ENCODE measurements around the gene CSNK2A2.

CSNK2A2 gene

GRCh38 chr16:58128711-58129096 is 69.2 kb downstream of the CSNK2A2 start:
- H3K4me3 ChIP-seq (ENCODE audit: low read length): peak overlapping the region; percentile 98
- no peaks in the 10 kb centered on the region for H3K9me3 ChIP-seq (replicated peaks; ENCODE audit: low read length)
- H3K27me3 ChIP-seq (ENCODE audit: control insufficient read depth, insufficient read depth, low read length): no peaks in the 10 kb centered on the region
- peak overlapping the region; percentile 90 for H3K4me2 ChIP-seq (ENCODE audit: low read length)
- no peaks in the 10 kb centered on the region for H3K36me3 ChIP-seq (ENCODE audit: insufficient read depth, low read length)
- H3K9ac ChIP-seq (ENCODE audit: low read depth, low read length): peak overlapping the region; percentile 90
- peaks cover 41% of the 10 kb centered on the region for H3K4me1 ChIP-seq (ENCODE audit: control insufficient read depth, insufficient read depth, low read length)

DNA sequence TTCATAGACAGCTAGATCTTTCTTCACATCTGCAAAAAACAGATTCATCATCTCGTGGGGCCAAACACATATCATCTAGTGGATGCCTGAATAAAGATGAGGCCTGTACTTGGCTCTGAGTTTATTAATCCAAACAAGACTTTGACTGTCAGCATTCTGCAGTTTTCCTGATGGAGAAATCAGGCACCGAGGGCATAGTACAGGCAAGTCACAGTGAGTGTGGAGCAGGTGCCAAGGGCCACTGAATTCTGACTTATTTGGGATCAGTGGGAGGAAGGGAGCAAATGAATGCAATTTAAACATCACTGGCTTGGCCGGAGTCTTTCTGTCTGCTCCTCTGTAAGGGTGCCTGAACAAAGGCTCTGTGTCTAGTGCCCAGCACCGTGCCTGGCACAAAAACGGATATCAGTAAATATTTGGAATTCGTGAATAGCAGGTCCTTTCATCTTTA is 69.7 kb downstream of the CSNK2A2 start:
- Histone ChIP-seq H3K27me3 (ENCODE audit: control insufficient read depth, insufficient read depth, low read length) (no peaks in the 10 kb centered on the region), H3K36me3 (ENCODE audit: insufficient read depth, low read length) (no peaks in the 10 kb centered on the region), H3K4me1 (ENCODE audit: control insufficient read depth, insufficient read depth, low read length) (peaks cover 41% of the 10 kb centered on the region), H3K9me3 (replicated peaks; ENCODE audit: low read length) (no peaks in the 10 kb centered on the region), H3K9ac (ENCODE audit: low read depth, low read length) (peak overlapping the region; percentile 71), H3K4me3 (ENCODE audit: low read length) (peak overlapping the region; percentile 98), H3K4me2 (ENCODE audit: low read length) (peak overlapping the region; percentile 90)

GRCh38 chr16:58127634-58128033 is 70.3 kb downstream of the CSNK2A2 start:
- Histone ChIP-seq H3K4me3 (ENCODE audit: low read length) (peak overlapping the region; percentile 98), H3K4me2 (ENCODE audit: low read length) (peak overlapping the region; percentile 90), H3K9ac (ENCODE audit: low read depth, low read length) (peak overlapping the region; percentile 71), H3K4me1 (ENCODE audit: control insufficient read depth, insufficient read depth, low read length) (peaks cover 41% of the 10 kb centered on the region), H3K27me3 (ENCODE audit: control insufficient read depth, insufficient read depth, low read length) (no peaks in the 10 kb centered on the region), H3K36me3 (ENCODE audit: insufficient read depth, low read length) (no peaks in the 10 kb centered on the region), H3K9me3 (replicated peaks; ENCODE audit: low read length) (no peaks in the 10 kb centered on the region)

GRCh38 chr16:58127033-58127556 is 70.8 kb downstream of the CSNK2A2 start:
- H3K9me3 ChIP-seq (replicated peaks; ENCODE audit: low read length): no peaks in the 10 kb centered on the region
- no peaks in the 10 kb centered on the region for H3K27me3 ChIP-seq (ENCODE audit: control insufficient read depth, insufficient read depth, low read length)
- H3K4me3 ChIP-seq (ENCODE audit: low read length): peak overlapping the region; percentile 98
- no peaks in the 10 kb centered on the region for H3K36me3 ChIP-seq (ENCODE audit: insufficient read depth, low read length)
- peaks cover 42% of the 10 kb centered on the region for H3K4me1 ChIP-seq (ENCODE audit: control insufficient read depth, insufficient read depth, low read length)
- peak overlapping the region; percentile 71 for H3K9ac ChIP-seq (ENCODE audit: low read depth, low read length)
- H3K4me2 ChIP-seq (ENCODE audit: low read length): peak overlapping the region; percentile 90

GRCh38 chr16:58126451-58126961 is 71.4 kb downstream of the CSNK2A2 start:
- no peaks in the 10 kb centered on the region for H3K27me3 ChIP-seq (ENCODE audit: control insufficient read depth, insufficient read depth, low read length)
- peak overlapping the region; percentile 71 for H3K9ac ChIP-seq (ENCODE audit: low read depth, low read length)
- peak overlapping the region; percentile 98 for H3K4me3 ChIP-seq (ENCODE audit: low read length)
- H3K4me2 ChIP-seq (ENCODE audit: low read length): peak overlapping the region; percentile 90
- H3K4me1 ChIP-seq (ENCODE audit: control insufficient read depth, insufficient read depth, low read length): peaks cover 48% of the 10 kb centered on the region
- no peaks in the 10 kb centered on the region for H3K9me3 ChIP-seq (replicated peaks; ENCODE audit: low read length)
- H3K36me3 ChIP-seq (ENCODE audit: insufficient read depth, low read length): no peaks in the 10 kb centered on the region

DNA sequence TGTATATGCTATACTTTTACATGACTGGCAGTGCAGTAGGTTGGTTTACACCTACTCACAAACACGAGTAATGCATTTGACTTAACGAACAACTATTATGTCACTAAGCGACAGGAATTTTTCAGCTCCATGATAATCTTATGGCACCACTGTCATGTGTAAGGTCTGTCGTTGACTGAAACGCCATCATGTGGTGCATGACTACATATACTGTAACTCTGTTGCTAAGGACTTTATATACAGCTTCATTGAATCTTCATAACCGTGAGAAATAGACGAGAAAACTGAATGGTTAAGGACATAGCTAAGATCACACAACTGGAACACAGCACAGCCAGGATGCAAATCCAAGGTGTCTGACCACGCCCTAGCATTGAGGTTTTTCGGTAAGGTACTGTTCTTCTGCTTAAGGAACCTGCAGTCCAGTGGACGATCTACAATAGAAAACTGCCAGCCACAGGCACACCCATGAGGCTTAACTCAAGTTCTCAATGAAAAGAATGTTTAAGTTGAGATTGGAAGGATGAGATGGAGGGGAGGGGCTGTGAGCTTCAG is 72.0 kb downstream of the CSNK2A2 start:
- Histone ChIP-seq H3K36me3 (ENCODE audit: insufficient read depth, low read length) (no peaks in the 10 kb centered on the region), H3K4me3 (ENCODE audit: low read length) (peak overlapping the region; percentile 98), H3K4me1 (ENCODE audit: control insufficient read depth, insufficient read depth, low read length) (peaks cover 55% of the 10 kb centered on the region), H3K27me3 (ENCODE audit: control insufficient read depth, insufficient read depth, low read length) (no peaks in the 10 kb centered on the region), H3K4me2 (ENCODE audit: low read length) (peak overlapping the region; percentile 90), H3K9ac (ENCODE audit: low read depth, low read length) (peak overlapping the region; percentile 71), H3K9me3 (replicated peaks; ENCODE audit: low read length) (no peaks in the 10 kb centered on the region)

DNA sequence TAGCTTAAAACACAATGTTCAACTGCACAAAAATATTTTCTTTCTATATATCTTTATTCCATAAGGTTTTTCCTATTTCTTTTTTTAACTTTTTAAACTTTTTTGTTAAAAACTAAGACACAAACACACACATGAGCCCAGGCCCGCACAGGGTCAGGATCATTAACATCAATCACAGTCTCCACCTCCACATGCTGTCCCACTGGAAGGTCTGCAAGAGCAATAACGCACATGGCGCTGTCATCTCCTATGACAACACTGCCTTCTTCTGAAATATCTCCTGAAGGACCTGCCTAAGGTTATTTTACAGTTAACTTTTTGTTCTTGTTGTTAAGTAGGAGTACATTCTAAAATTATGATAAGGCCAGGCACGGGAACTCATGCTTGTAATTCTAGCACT is 72.9 kb downstream of the CSNK2A2 start:
- no peak overlapping the region for H3K4me2 ChIP-seq (ENCODE audit: low read length)
- H3K4me3 ChIP-seq (ENCODE audit: low read length): no peak overlapping the region
- H3K27me3 ChIP-seq (ENCODE audit: control insufficient read depth, insufficient read depth, low read length): no peaks in the 10 kb centered on the region
- no peaks in the 10 kb centered on the region for H3K9me3 ChIP-seq (replicated peaks; ENCODE audit: low read length)
- no peak overlapping the region for H3K9ac ChIP-seq (ENCODE audit: low read depth, low read length)
- H3K36me3 ChIP-seq (ENCODE audit: insufficient read depth, low read length): no peaks in the 10 kb centered on the region
- H3K4me1 ChIP-seq (ENCODE audit: control insufficient read depth, insufficient read depth, low read length): peaks cover 62% of the 10 kb centered on the region

DNA sequence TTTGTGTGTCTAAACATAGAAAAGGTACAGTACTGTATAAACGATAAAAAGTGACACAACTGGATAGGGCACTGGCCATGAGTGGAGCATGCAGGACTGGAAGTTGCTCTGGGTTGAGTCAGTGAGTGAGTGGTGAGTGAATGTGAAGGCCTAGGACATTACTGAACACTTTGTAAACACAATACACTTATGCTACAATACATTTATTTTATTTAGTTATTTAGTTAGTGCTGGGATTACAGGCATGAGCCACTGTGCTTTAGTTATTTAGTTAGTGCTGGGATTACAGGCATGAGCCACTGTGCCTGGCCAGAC is 73.3 kb downstream of the CSNK2A2 start:
- Histone ChIP-seq H3K4me2 (ENCODE audit: low read length) (peak overlapping the region; percentile 52), H3K4me1 (ENCODE audit: control insufficient read depth, insufficient read depth, low read length) (peaks cover 64% of the 10 kb centered on the region), H3K9ac (ENCODE audit: low read depth, low read length) (no peak overlapping the region)

GRCh38 chr16:58123896-58124600 is 73.9 kb downstream of the CSNK2A2 start:
- Histone ChIP-seq H3K36me3 (ENCODE audit: insufficient read depth, low read length) (no peaks in the 10 kb centered on the region), H3K9me3 (replicated peaks; ENCODE audit: low read length) (no peaks in the 10 kb centered on the region), H3K4me3 (ENCODE audit: low read length) (no peak overlapping the region), H3K9ac (ENCODE audit: low read depth, low read length) (no peak overlapping the region), H3K4me1 (ENCODE audit: control insufficient read depth, insufficient read depth, low read length) (peaks cover 65% of the 10 kb centered on the region), H3K4me2 (ENCODE audit: low read length) (peak overlapping the region; percentile 52), H3K27me3 (ENCODE audit: control insufficient read depth, insufficient read depth, low read length) (no peaks in the 10 kb centered on the region)

More for the DNA sequence above, 73.3 kb downstream of the CSNK2A2 start:
- no peak overlapping the region for H3K4me3 ChIP-seq (ENCODE audit: low read length)
- no peaks in the 10 kb centered on the region for H3K27me3 ChIP-seq (ENCODE audit: control insufficient read depth, insufficient read depth, low read length)
- H3K9me3 ChIP-seq (replicated peaks; ENCODE audit: low read length): no peaks in the 10 kb centered on the region
- no peaks in the 10 kb centered on the region for H3K36me3 ChIP-seq (ENCODE audit: insufficient read depth, low read length)

GRCh38 chr16:58121132-58121531 is 76.8 kb downstream of the CSNK2A2 start:
- no peaks in the 10 kb centered on the region for H3K9me3 ChIP-seq (replicated peaks; ENCODE audit: low read length)
- peaks cover 46% of the 10 kb centered on the region for H3K4me1 ChIP-seq (ENCODE audit: control insufficient read depth, insufficient read depth, low read length)
- no peak overlapping the region for H3K4me3 ChIP-seq (ENCODE audit: low read length)
- peak overlapping the region; percentile 59 for H3K4me2 ChIP-seq (ENCODE audit: low read length)
- peaks cover 6% of the 10 kb centered on the region for H3K36me3 ChIP-seq (ENCODE audit: insufficient read depth, low read length)
- H3K27me3 ChIP-seq (ENCODE audit: control insufficient read depth, insufficient read depth, low read length): no peaks in the 10 kb centered on the region
- H3K9ac ChIP-seq (ENCODE audit: low read depth, low read length): no peak overlapping the region

- H3K4me1 ChIP-seq (ENCODE audit: control insufficient read depth, insufficient read depth, low read length): peaks cover 41% of the 10 kb centered on the region
- H3K4me2 ChIP-seq (ENCODE audit: low read length): no peak overlapping the region
- H3K27me3 ChIP-seq (ENCODE audit: control insufficient read depth, insufficient read depth, low read length): no peaks in the 10 kb centered on the region
- no peak overlapping the region for H3K4me3 ChIP-seq (ENCODE audit: low read length)
- no peaks in the 10 kb centered on the region for H3K9me3 ChIP-seq (replicated peaks; ENCODE audit: low read length)
- no peak overlapping the region for H3K9ac ChIP-seq (ENCODE audit: low read depth, low read length)
- H3K36me3 ChIP-seq (ENCODE audit: insufficient read depth, low read length): peaks cover 15% of the 10 kb centered on the region
Measured at GRCh38 chr16:58120234-58120633, 77.7 kb downstream of the CSNK2A2 start.

DNA sequence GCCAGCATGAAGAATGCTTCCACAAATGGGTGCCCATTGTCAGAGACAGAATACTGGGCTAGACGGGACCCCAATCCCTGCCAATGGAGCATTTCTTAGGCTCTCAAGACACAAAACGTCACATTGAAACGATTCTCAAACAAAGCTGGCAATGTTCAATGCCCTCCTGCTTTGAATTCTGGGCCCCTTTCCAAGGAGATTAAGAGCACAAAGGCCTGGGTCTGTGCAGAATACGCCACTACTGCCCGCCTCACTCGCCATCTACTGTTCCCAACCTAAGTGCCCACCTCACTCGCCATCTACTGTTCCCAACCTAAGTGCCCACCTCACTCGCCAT is 78.4 kb downstream of the CSNK2A2 start:
- Histone ChIP-seq H3K9ac (ENCODE audit: low read depth, low read length) (no peak overlapping the region), H3K9me3 (replicated peaks; ENCODE audit: low read length) (no peaks in the 10 kb centered on the region), H3K4me3 (ENCODE audit: low read length) (no peak overlapping the region), H3K4me2 (ENCODE audit: low read length) (no peak overlapping the region), H3K27me3 (ENCODE audit: control insufficient read depth, insufficient read depth, low read length) (no peaks in the 10 kb centered on the region), H3K4me1 (ENCODE audit: control insufficient read depth, insufficient read depth, low read length) (peaks cover 35% of the 10 kb centered on the region), H3K36me3 (ENCODE audit: insufficient read depth, low read length) (peaks cover 22% of the 10 kb centered on the region)

Measured in skeletal muscle satellite cell (primary cell).